Calu3 (cell line): ENCODE measurements around the gene UBA6. TPM values are rescaled to one million over a fixed set of nuclear protein-coding genes. Genes with fewer than 3 reads are reported as not detected.

Source experiments
- BruUV-seq: library from RNA; stranded (reverse); fragments of 400-500 nt; replicated peaks from 2 replicates; lab custom pipeline; 2021; lab: Mats Ljungman, UMichigan
- CTCF ChIA-PET: fragments of 300-600 bp; sonication (Branson Sonifier 250); formaldehyde crosslinking; loops from one replicate; lab custom pipeline; 2022; ENCODE audit warnings: antibody characterized with exemption; lab: Charles Lee
- DNase-seq: peaks from one replicate; pipeline ENCODE4 v3.0.0; 2022
- H3K27ac Mint-ChIP-seq: one replicate; pipeline ENCODE4 v1.8.0; 2022; ENCODE audit warnings: mixed read lengths; ENCODE audit not compliant: unreplicated experiment
- H3K27me3 Mint-ChIP-seq: one replicate; pipeline ENCODE4 v1.8.0; 2022; ENCODE audit warnings: mixed read lengths; ENCODE audit not compliant: unreplicated experiment
- H3K36me3 Mint-ChIP-seq: one replicate; pipeline ENCODE4 v1.8.0; 2022; ENCODE audit warnings: mild to moderate bottlenecking, moderate library complexity, mixed read lengths; ENCODE audit not compliant: insufficient read depth, unreplicated experiment
- H3K4me1 Mint-ChIP-seq: one replicate; pipeline ENCODE4 v1.8.0; 2022; ENCODE audit warnings: mild to moderate bottlenecking, low read depth, mixed read lengths; ENCODE audit not compliant: unreplicated experiment
- H3K4me3 Mint-ChIP-seq: one replicate; pipeline ENCODE4 v1.8.0; 2022; ENCODE audit warnings: mild to moderate bottlenecking, low read depth, moderate library complexity, mixed read lengths; ENCODE audit not compliant: unreplicated experiment
- H3K9me3 Mint-ChIP-seq: one replicate; pipeline ENCODE4 v1.8.0; 2022; ENCODE audit warnings: low read depth, mixed read lengths; ENCODE audit not compliant: unreplicated experiment
- CTCF ChIP-seq: fragments of 200-600 bp; IDR thresholded peaks from one replicate; pipeline ENCODE4 v1.8.0; 2022; ENCODE audit warnings: antibody characterized with exemption; ENCODE audit not compliant: unreplicated experiment
- intact Hi-C: fragments of 100-400 bp; cut with micrococcal nuclease; formaldehyde crosslinking; loops from one replicate; pipeline ENCODE4 v1.10.0; 2022; ENCODE audit not compliant: unreplicated experiment
- total RNA-seq: library from RNA; stranded (reverse); gene quantifications from 2 replicates; pipeline ENCODE4 v1.2.3, GENCODE V29; 2022

UBA6 gene
- total RNA-seq, 1 experiment from 2014 or later = 66.1 TPM

- H3K36me3 Mint-ChIP-seq = no peaks in the 10 kb centered on the region
- no peaks in the 10 kb centered on the region for H3K4me1 Mint-ChIP-seq
- H3K4me3 Mint-ChIP-seq = no peak overlapping the region
- H3K27ac Mint-ChIP-seq = no peak overlapping the region
- CTCF ChIA-PET = no interaction called here
- H3K27me3 Mint-ChIP-seq = no peaks in the 10 kb centered on the region
- no peak for TF ChIP-seq CTCF
- BruUV-seq = no TSS peak
- intact Hi-C loops = no loop called here
- peaks cover 3% of the 10 kb centered on the region for H3K9me3 Mint-ChIP-seq
- no peak for DNase-seq
These were observed 86.8 kb downstream of the UBA6 start for GRCh38 chr4:67614186-67614585.

- H3K9me3 Mint-ChIP-seq = peaks cover 3% of the 10 kb centered on the region
- CTCF ChIA-PET = no interaction called here
- H3K27me3 Mint-ChIP-seq = no peaks in the 10 kb centered on the region
- no peaks in the 10 kb centered on the region for H3K36me3 Mint-ChIP-seq
- intact Hi-C loops = no loop called here
- H3K4me3 Mint-ChIP-seq = no peak overlapping the region
- no peaks in the 10 kb centered on the region for H3K4me1 Mint-ChIP-seq
- H3K27ac Mint-ChIP-seq = no peak overlapping the region
- no peak for DNase-seq
- no peak for TF ChIP-seq CTCF
- BruUV-seq = no TSS peak
These were observed 92.9 kb downstream of the UBA6 start for GRCh38 chr4:67608027-67608426.

- Mint-ChIP-seq H3K4me3 (no peak overlapping the region), H3K9me3 (peaks cover 4% of the 10 kb centered on the region), H3K27me3 (no peaks in the 10 kb centered on the region), H3K27ac (no peak overlapping the region), H3K4me1 (no peaks in the 10 kb centered on the region), H3K36me3 (no peaks in the 10 kb centered on the region)
- no peak for TF ChIP-seq CTCF
- CTCF ChIA-PET = no interaction called here
- no peak for DNase-seq
- no TSS peak for BruUV-seq
- intact Hi-C loops = no loop called here
These were observed 96.2 kb downstream of the UBA6 start for GRCh38 chr4:67604749-67605148.

- H3K27ac Mint-ChIP-seq = no peak overlapping the region
- H3K4me3 Mint-ChIP-seq = no peak overlapping the region
- peaks cover 4% of the 10 kb centered on the region for H3K9me3 Mint-ChIP-seq
- TF ChIP-seq CTCF = no peak
- CTCF ChIA-PET = no interaction called here
- no peaks in the 10 kb centered on the region for H3K36me3 Mint-ChIP-seq
- H3K27me3 Mint-ChIP-seq = no peaks in the 10 kb centered on the region
- intact Hi-C loops = no loop called here
- no TSS peak for BruUV-seq
- DNase-seq = no peak
- no peaks in the 10 kb centered on the region for H3K4me1 Mint-ChIP-seq
These were observed 97.0 kb downstream of the UBA6 start for GRCh38 chr4:67604029-67604381.
